ENCODE measurements around the gene TSPEAR. TPM values are rescaled to one million over a fixed set of nuclear protein-coding genes. Genes with fewer than 3 reads are reported as not detected.

Gene TSPEAR
- total and polyA plus RNA-seq, 8 donors: 0.05 to 0.29 (median 0.12) TPM; not detected in 4

DNA sequence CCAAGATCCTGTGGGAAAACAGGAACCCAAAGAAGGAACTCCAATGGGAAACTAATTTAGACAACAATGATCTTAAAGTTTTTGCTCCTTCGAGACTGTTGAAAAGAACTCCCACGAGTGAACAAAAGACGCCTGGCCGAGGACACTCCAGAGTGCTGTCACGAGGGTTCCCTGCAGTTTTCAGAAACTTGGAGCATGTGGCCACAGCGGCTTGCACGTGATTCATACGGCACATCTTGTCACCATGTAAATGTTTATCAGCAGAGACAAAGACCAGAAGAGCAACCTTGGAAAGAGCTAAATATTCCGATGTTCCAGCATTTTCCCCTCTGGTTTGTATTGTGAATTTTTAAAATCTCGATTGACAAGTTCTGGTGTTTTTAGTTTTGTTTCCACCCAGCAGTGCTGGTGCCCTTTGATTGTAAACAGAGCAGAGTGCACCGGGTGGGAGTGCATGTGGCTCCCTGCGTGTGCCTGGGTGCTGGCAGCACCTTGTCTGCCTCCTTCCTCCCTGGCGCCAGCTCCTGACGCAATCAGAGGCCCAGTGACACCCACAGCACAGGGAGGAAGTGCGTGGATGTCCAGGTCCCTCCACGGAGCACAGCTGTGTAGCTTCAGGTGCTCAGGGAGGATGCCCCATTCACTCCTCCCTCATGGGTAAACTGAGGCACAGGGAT, 233.1 kb downstream of the TSPEAR start:
- Histone ChIP-seq H3K4me1 (peaks cover 0 to 14% (median 5%) of the 10 kb centered on the region in 4 donors), H3K27ac (no peak overlapping the region), H3K4me3 (no peak overlapping the region), H3K36me3 (peaks cover 0 to 4% (median 0%) of the 10 kb centered on the region in 4 donors), H3K27me3 (peaks cover 0 to 7% (median 0%) of the 10 kb centered on the region in 3 donors), H3K9me3 (no peaks in the 10 kb centered on the region)
- no peak for DNase-seq
- intact Hi-C loops (cut with DNase I; ENCODE audit: low total_unique reads): loop anchor here (10.0 kb wide), 1 partner anchor 123 kb away; the partner anchor contains the start of gene TRPM2
- no peak for TF ChIP-seq CTCF (IDR thresholded peaks at IDR 0.05)
- no peak for TF ChIP-seq POLR2AphosphoS5 (IDR thresholded peaks at IDR 0.05)
- TF ChIP-seq EP300 (IDR thresholded peaks at IDR 0.05): peak; percentile 25
- 47 to 77% (median 70%) methylated on average over 14 to 16 of the region's 16 CpGs for WGBS, 5 donors

DNA sequence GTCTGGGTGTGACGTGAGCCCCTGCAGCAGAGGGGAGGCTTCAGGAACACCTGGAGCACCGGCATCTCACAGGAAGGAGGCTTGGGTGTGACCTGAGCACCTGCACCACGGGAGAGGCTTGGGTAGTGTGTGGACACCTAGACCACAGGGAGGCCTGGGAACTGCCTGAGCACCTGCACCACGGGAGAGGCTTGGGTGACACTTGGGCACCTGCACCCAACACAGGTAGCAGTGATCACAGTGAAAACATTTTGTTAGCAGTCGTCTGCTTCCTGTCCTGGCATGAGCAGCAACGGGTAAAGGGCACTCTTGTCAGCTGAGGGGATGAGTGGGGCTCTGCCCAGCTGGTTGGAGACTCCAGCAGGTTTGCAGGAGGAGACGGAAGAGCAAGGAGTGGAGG, 233.7 kb downstream of the TSPEAR start:
- H3K4me3 ChIP-seq: no peak overlapping the region
- H3K27ac ChIP-seq: no peak overlapping the region
- no peak for DNase-seq

DNA sequence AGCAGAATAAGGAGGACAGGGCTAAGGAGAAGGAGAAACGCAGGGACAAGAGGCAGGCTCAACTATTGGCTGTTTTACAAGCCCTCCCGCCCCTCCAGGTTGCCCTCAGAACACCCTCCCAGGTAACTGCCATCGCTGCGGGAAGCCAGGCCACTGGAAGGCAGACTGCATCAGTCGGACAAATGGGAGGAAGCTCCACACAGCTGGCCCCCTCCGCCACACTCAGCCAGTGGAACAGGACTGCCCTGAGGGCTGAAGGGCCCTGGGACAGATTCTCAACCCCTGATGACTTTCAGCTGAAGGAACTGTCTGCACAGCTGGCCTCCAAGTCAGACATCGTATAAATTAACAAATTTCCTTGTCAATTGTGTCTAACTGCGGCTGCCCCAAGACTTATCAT, 234.2 kb downstream of the TSPEAR start:
- no peaks in the 10 kb centered on the region for H3K9me3 ChIP-seq
- DNase-seq: no peak
- H3K27me3 ChIP-seq: peaks cover 0 to 3% (median 0%) of the 10 kb centered on the region in 3 donors
- intact Hi-C loops (cut with DNase I; ENCODE audit: low total_unique reads): loop anchor here (10.0 kb wide), 1 partner anchor 122 kb away; the partner anchor contains the start of gene TRPM2
- WGBS, 5 donors: 72 to 87% (median 86%) methylated on average over 8 of the region's 8 CpGs
- TF ChIP-seq EP300 (IDR thresholded peaks at IDR 0.05): no peak
- peaks cover 0 to 4% (median 1%) of the 10 kb centered on the region in 4 donors for H3K4me1 ChIP-seq
- no peak overlapping the region for H3K27ac ChIP-seq
- peaks cover 0 to 4% (median 0%) of the 10 kb centered on the region in 4 donors for H3K36me3 ChIP-seq
- H3K4me3 ChIP-seq: no peak overlapping the region

More for the DNA sequence above, 233.7 kb downstream of the TSPEAR start:
- intact Hi-C loops (cut with DNase I; ENCODE audit: low total_unique reads): loop anchor here (10.0 kb wide), 1 partner anchor 123 kb away; the partner anchor contains the start of gene TRPM2
- Histone ChIP-seq H3K36me3 (peaks cover 0 to 4% (median 0%) of the 10 kb centered on the region in 4 donors), H3K4me1 (peaks cover 0 to 8% (median 5%) of the 10 kb centered on the region in 4 donors), H3K27me3 (peaks cover 0 to 7% (median 0%) of the 10 kb centered on the region in 3 donors), H3K9me3 (no peaks in the 10 kb centered on the region)
- WGBS, 5 donors: 46 to 66% (median 53%) methylated on average over 4 to 7 of the region's 7 CpGs
- TF ChIP-seq POLR2AphosphoS5 (IDR thresholded peaks at IDR 0.05) (no peak), EP300 (IDR thresholded peaks at IDR 0.05) (no peak), CTCF (IDR thresholded peaks at IDR 0.05) (no peak), POLR2A (IDR thresholded peaks at IDR 0.05) (no peak)

DNA sequence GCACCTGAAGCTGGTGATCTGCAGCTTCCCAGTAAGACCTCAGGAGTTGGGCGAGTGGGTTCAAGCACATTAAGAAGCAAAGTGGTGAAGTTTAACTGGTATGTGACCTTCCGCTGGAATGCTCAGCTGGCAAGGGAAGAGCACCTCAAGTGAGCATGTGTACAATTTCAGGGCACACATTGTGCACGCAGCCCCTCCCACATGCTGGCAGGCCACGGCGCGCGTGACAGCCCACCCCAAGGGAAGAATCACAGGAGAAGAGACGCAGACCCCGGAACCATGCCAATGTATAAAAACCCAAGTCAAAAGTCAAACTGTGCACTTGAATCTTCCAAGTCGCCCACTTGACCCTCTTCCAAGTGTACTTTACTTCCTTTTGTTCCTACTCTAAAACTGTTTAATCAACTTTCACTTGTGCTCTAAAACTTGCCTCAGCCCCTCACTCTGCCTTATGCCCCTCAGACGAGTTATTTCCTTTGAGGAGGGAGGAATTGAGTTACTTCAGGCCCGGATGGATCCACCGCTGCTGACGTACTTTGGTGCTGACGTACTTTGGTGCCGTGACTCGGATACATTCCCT, 236.0 kb downstream of the TSPEAR start:
- intact Hi-C loops (cut with DNase I; ENCODE audit: low total_unique reads): loop anchor here (10.0 kb wide), 1 partner anchor 121 kb away; the partner anchor contains the start of gene TRPM2
- Histone ChIP-seq H3K4me1 (peaks cover 0 to 4% (median 0%) of the 10 kb centered on the region in 4 donors), H3K36me3 (peaks cover 0 to 4% (median 0%) of the 10 kb centered on the region in 4 donors), H3K27ac (no peak overlapping the region), H3K9me3 (no peaks in the 10 kb centered on the region), H3K4me3 (no peak overlapping the region), H3K27me3 (no peaks in the 10 kb centered on the region)
- TF ChIP-seq EP300 (IDR thresholded peaks at IDR 0.05): peak; percentile 9
- TF ChIP-seq CTCF (IDR thresholded peaks at IDR 0.05): no peak
- TF ChIP-seq POLR2A (IDR thresholded peaks at IDR 0.05): no peak
- TF ChIP-seq POLR2AphosphoS5 (IDR thresholded peaks at IDR 0.05): no peak
- no peak for DNase-seq
- WGBS, 5 donors: 85 to 92% (median 89%) methylated on average over 17 of the region's 17 CpGs
